Measurements from ENCODE around the gene FBXO28. TPM values are rescaled to one million over a fixed set of nuclear protein-coding genes. Genes with fewer than 3 reads are reported as not detected.

FBXO28 gene
- total RNA-seq, 4 donors from 2014 or later, result 58.0 to 84.1 (median 67.2) TPM

- no peak for DNase-seq (ENCODE audit: low spot score in 2 of 2)
- no peak overlapping the region for H3K4me3 ChIP-seq (ENCODE audit: low read depth, poor library complexity, severe bottlenecking)
- WGBS, 2 donors, result 87 to 90% methylated on average over 5 of the region's 5 CpGs
- no peak for TF ChIP-seq CTCF (IDR thresholded peaks at IDR 0.05)
- no peak for TF ChIP-seq POLR2A (IDR thresholded peaks at IDR 0.05)
- intact Hi-C loops (cut with DNase I; ENCODE audit: low total_unique reads), result no loop called here
These were observed 23.8 kb upstream of the FBXO28 start for GRCh38 chr1:224090116-224090515.

GRCh38 chr1:224092111-224092510, 21.8 kb upstream of the FBXO28 start:
- DNase-seq (ENCODE audit: low spot score in 2 of 2), result no peak
- 77 to 81% methylated on average over 1 of the region's 1 CpG for WGBS, 2 donors
- intact Hi-C loops (cut with DNase I; ENCODE audit: low total_unique reads), result no loop called here
- no peak overlapping the region for H3K4me3 ChIP-seq (ENCODE audit: low read depth, poor library complexity, severe bottlenecking)
- no peak for TF ChIP-seq POLR2A (IDR thresholded peaks at IDR 0.05)
- no peak for TF ChIP-seq CTCF (IDR thresholded peaks at IDR 0.05)

GRCh38 chr1:224092601-224093000, 21.3 kb upstream of the FBXO28 start:
- intact Hi-C loops (cut with DNase I; ENCODE audit: low total_unique reads), result no loop called here
- TF ChIP-seq POLR2A (IDR thresholded peaks at IDR 0.05), result no peak
- TF ChIP-seq CTCF (IDR thresholded peaks at IDR 0.05), result no peak
- 75 to 76% methylated on average over 2 of the region's 2 CpGs for WGBS, 2 donors
- no peak overlapping the region for H3K4me3 ChIP-seq (ENCODE audit: low read depth, poor library complexity, severe bottlenecking)
- no peak for DNase-seq (ENCODE audit: low spot score in 2 of 2)

GRCh38 chr1:224095339-224095738, 18.6 kb upstream of the FBXO28 start:
- TF ChIP-seq POLR2A (IDR thresholded peaks at IDR 0.05), result no peak
- TF ChIP-seq CTCF (IDR thresholded peaks at IDR 0.05), result no peak
- 82 to 91% methylated on average over 1 of the region's 1 CpG for WGBS, 2 donors
- no peak overlapping the region for H3K4me3 ChIP-seq (ENCODE audit: low read depth, poor library complexity, severe bottlenecking)
- DNase-seq (ENCODE audit: low spot score in 2 of 2), result no peak
- intact Hi-C loops (cut with DNase I; ENCODE audit: low total_unique reads), result no loop called here

GRCh38 chr1:224095867-224096266, 18.0 kb upstream of the FBXO28 start:
- DNase-seq (ENCODE audit: low spot score in 2 of 2), result no peak
- intact Hi-C loops (cut with DNase I; ENCODE audit: low total_unique reads), result no loop called here
- WGBS, 2 donors, result 89 to 95% methylated on average over 1 of the region's 1 CpG
- TF ChIP-seq CTCF (IDR thresholded peaks at IDR 0.05) (no peak), POLR2A (IDR thresholded peaks at IDR 0.05) (no peak)
- H3K4me3 ChIP-seq (ENCODE audit: low read depth, poor library complexity, severe bottlenecking), result no peak overlapping the region

GRCh38 chr1:224096773-224097172, 17.1 kb upstream of the FBXO28 start:
- no peak overlapping the region for H3K4me3 ChIP-seq (ENCODE audit: low read depth, poor library complexity, severe bottlenecking)
- no peak for DNase-seq (ENCODE audit: low spot score in 2 of 2)
- 89 to 95% methylated on average over 1 of the region's 1 CpG for WGBS, 2 donors
- TF ChIP-seq CTCF (IDR thresholded peaks at IDR 0.05) (no peak), POLR2A (IDR thresholded peaks at IDR 0.05) (no peak)
- intact Hi-C loops (cut with DNase I; ENCODE audit: low total_unique reads), result no loop called here
